OCI-LY1 (cell line): ENCODE data around the gene PRPS1L1.

Experiments
- H2AFZ ChIP-seq: fragments of 200-600 bp; sonication (generic), shearing (Covaris generic); 2 replicates; pipeline ENCODE4 v1.6.0; 2014; ENCODE audit warnings: antibody characterized with exemption, mild to moderate bottlenecking, low read length
- H3F3A ChIP-seq: fragments of 200-600 bp; sonication (generic), shearing (Covaris generic); 2 replicates; pipeline ENCODE4 v1.6.0; 2014; ENCODE audit warnings: mild to moderate bottlenecking, antibody characterized with exemption, low read length, moderate library complexity; ENCODE audit not compliant: insufficient read depth
- H3K27ac ChIP-seq: fragments of 200-600 bp; sonication (generic); 2 replicates; pipeline ENCODE4 v1.5.1; 2014; ENCODE audit warnings: low read length, mixed run types, mild to moderate bottlenecking, low read depth; ENCODE audit not compliant: poor library complexity, severe bottlenecking
- H3K27me3 ChIP-seq: fragments of 200-600 bp; sonication (generic); 2 replicates; pipeline ENCODE4 v1.6.0; 2014; ENCODE audit warnings: antibody characterized with exemption, mild to moderate bottlenecking, low read length, moderate library complexity; ENCODE audit not compliant: insufficient read depth
- H3K36me3 ChIP-seq: fragments of 200-600 bp; sonication (generic); 2 replicates; pipeline ENCODE4 v1.6.1; 2014; ENCODE audit warnings: mild to moderate bottlenecking, antibody characterized with exemption, low read length, moderate library complexity, mixed read lengths; ENCODE audit not compliant: insufficient read depth
- H3K4me1 ChIP-seq: fragments of 200-600 bp; sonication (generic); 2 replicates; pipeline ENCODE4 v1.5.1; 2014; ENCODE audit warnings: mild to moderate bottlenecking, low read length, moderate library complexity; ENCODE audit not compliant: insufficient read depth, severe bottlenecking
- H3K4me2 ChIP-seq: fragments of 200-600 bp; sonication (generic), shearing (Covaris generic); 2 replicates; pipeline ENCODE4 v1.6.1; 2014; ENCODE audit warnings: low read length
- H3K4me3 ChIP-seq: fragments of 200-600 bp; sonication (generic); 2 replicates; pipeline ENCODE4 v1.5.1; 2014; ENCODE audit warnings: low read length, low read depth, mild to moderate bottlenecking, mixed read lengths; ENCODE audit not compliant: poor library complexity, severe bottlenecking
- H3K79me2 ChIP-seq: fragments of 200-600 bp; shearing (Covaris generic); 2 replicates; pipeline ENCODE4 v1.6.1; 2016; ENCODE audit warnings: mixed run types, low read length, mixed read lengths; ENCODE audit not compliant: insufficient read depth
- H3K9ac ChIP-seq: fragments of 200-600 bp; sonication (generic), shearing (Covaris generic); 2 replicates; pipeline ENCODE4 v1.6.1; 2014; ENCODE audit warnings: mild to moderate bottlenecking, low read length, mixed read lengths
- H3K9me2 ChIP-seq: fragments of 200-600 bp; sonication (generic), shearing (Covaris generic); 2 replicates; pipeline ENCODE4 v1.6.1; 2014; ENCODE audit warnings: low read depth, mild to moderate bottlenecking, low read length, mixed read lengths
- H3K9me3 ChIP-seq: fragments of 200-600 bp; shearing (Covaris generic); 2 replicates; pipeline ENCODE4 v1.6.1; 2014; ENCODE audit warnings: low read length, mixed read lengths
- H4K20me1 ChIP-seq: fragments of 200-600 bp; sonication (generic), shearing (Covaris generic); 2 replicates; pipeline ENCODE4 v1.6.0; 2016; ENCODE audit warnings: mild to moderate bottlenecking, low read length; ENCODE audit not compliant: insufficient read depth
- CTCF ChIP-seq: fragments of 200-600 bp; sonication (generic), shearing (Covaris generic); IDR thresholded peaks from 2 replicates; pipeline ENCODE4 v1.5.1; 2017; ENCODE audit warnings: mild to moderate bottlenecking, antibody characterized with exemption, low read length, moderate library complexity, mixed read lengths
- EZH2 ChIP-seq: fragments of 200-600 bp; sonication (generic), shearing (Covaris generic); IDR thresholded peaks from 2 replicates; pipeline ENCODE4 v1.8.0; 2017; ENCODE audit warnings: borderline replicate concordance, mixed run types, mild to moderate bottlenecking, antibody characterized with exemption, low read length, moderate library complexity, mixed read lengths

Gene PRPS1L1

DNA sequence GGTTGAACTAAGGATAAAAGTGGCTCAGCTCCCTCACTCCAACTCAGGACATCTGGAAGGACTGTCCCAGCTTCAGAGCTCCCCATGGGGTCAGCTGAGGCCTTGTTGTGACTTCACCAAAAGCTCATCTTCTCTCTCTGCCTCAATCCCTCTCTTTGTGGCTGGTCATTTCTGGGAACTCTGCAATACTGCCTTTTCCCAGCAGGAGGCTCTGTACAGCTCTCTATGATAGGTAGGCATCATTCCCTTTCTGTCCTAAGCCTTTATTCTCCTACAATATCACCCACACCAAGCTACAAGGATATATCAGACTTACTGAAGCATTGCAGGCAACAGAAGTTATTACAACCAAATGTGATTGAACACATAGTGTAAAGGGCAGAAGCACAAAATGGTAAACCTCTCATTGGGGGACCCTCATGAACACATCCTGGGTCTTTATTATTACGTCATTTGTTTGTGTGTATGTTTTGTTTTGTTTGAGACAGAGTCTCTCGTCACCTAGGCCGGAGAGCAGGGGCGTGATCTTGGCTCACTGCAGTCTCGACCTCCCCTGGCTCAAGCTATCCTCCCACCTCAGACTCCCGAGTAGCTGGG, 36.7 kb upstream of the PRPS1L1 start:
- no peak overlapping the region for H3K9ac ChIP-seq
- H3K4me3 ChIP-seq, result no peak overlapping the region
- H3K79me2 ChIP-seq, result no peaks in the 10 kb centered on the region
- H4K20me1 ChIP-seq, result no peaks in the 10 kb centered on the region
- no peaks in the 10 kb centered on the region; the same call in 1 of the 2 replicates for H3K27me3 ChIP-seq
- H3K9me3 ChIP-seq, result no peaks in the 10 kb centered on the region
- no peaks in the 10 kb centered on the region for H3K36me3 ChIP-seq
- H3K9me2 ChIP-seq, result no peaks in the 10 kb centered on the region
- no peak overlapping the region for H3K4me2 ChIP-seq
- H3K4me1 ChIP-seq, result no peaks in the 10 kb centered on the region
- peak; percentile 79 for TF ChIP-seq CTCF
- no peak for TF ChIP-seq EZH2
- no peak overlapping the region for H2AFZ ChIP-seq
- no peaks in the 10 kb centered on the region for H3F3A ChIP-seq
- H3K27ac ChIP-seq, result no peak overlapping the region

DNA sequence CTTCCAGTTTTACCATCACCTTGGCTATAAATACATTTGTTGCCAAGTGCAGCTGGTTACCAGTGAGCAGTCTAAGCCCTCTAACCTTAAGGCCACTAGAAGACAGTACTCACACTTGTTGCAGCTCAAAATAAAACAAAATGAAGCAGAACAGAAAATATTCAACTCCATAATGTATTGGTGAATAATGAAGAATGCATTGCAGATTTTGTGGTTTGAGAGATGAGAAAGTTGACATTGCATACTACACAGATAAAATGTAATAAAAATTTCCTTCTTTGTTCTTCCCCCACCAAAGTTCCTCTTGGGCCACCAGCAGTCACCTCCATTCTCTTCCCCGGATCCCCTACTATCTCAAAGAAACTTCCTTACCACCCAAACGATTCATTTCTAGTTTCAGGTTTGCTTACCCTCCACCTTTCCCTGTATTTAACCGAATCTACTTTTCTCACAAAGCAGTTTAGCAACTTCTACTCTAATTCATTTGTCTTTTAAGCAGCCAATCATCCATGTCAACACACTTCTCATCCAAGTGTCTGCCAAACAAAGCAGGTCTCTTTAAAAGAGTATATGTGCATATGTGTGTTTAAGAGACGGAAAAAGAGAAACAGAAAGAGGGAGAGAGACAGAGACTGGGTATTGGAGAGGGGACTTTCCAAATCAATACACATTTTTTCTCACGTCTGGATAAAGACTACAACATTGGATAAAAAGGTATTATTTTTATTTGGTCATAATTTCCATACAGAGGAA, 35.7 kb upstream of the PRPS1L1 start:
- H2AFZ ChIP-seq, result no peak overlapping the region
- no peaks in the 10 kb centered on the region for H4K20me1 ChIP-seq
- no peak overlapping the region for H3K27ac ChIP-seq
- no peaks in the 10 kb centered on the region for H3F3A ChIP-seq
- H3K79me2 ChIP-seq, result no peaks in the 10 kb centered on the region
- H3K9me2 ChIP-seq, result no peaks in the 10 kb centered on the region
- H3K36me3 ChIP-seq, result no peaks in the 10 kb centered on the region
- no peak overlapping the region for H3K4me3 ChIP-seq
- no peaks in the 10 kb centered on the region for H3K4me1 ChIP-seq
- no peak overlapping the region for H3K9ac ChIP-seq
- no peaks in the 10 kb centered on the region for H3K9me3 ChIP-seq
- TF ChIP-seq CTCF, result no peak
- no peak for TF ChIP-seq EZH2
- no peaks in the 10 kb centered on the region; the same call in 1 of the 2 replicates for H3K27me3 ChIP-seq
- H3K4me2 ChIP-seq, result no peak overlapping the region

GRCh38 chr7:18059171-18059570, 31.5 kb upstream of the PRPS1L1 start:
- TF ChIP-seq CTCF, result no peak
- no peak for TF ChIP-seq EZH2
- no peaks in the 10 kb centered on the region for H3K79me2 ChIP-seq
- H3K9ac ChIP-seq, result no peak overlapping the region
- no peak overlapping the region for H3K4me2 ChIP-seq
- H3K27ac ChIP-seq, result no peak overlapping the region
- H3K9me2 ChIP-seq, result no peaks in the 10 kb centered on the region
- no peaks in the 10 kb centered on the region for H3K36me3 ChIP-seq
- H3K4me1 ChIP-seq, result no peaks in the 10 kb centered on the region
- no peak overlapping the region for H2AFZ ChIP-seq
- H3F3A ChIP-seq, result no peaks in the 10 kb centered on the region
- H4K20me1 ChIP-seq, result no peaks in the 10 kb centered on the region
- H3K27me3 ChIP-seq, result no peaks in the 10 kb centered on the region
- H3K4me3 ChIP-seq, result no peak overlapping the region
- H3K9me3 ChIP-seq, result no peaks in the 10 kb centered on the region
